Esophagus squamous epithelium (tissue), 4 donors: ENCODE results near the gene CHSY3.

ENCODE experiments used
- CTCF ChIP-seq, 6 experiments: fragments of 450-650 bp in 4 of 6; fragments of 200-600 bp in 2 of 6; sonication (generic) in 2 of 6; IDR thresholded peaks; one replicate each; pipeline ENCODE4 v1.5.1; 2016 to 2019; ENCODE audit warnings: antibody characterized with exemption in 6 of 6, mild to moderate bottlenecking in 4 of 6, moderate library complexity in 4 of 6
- POLR2A ChIP-seq, 4 donors: fragments of 450-650 bp; IDR thresholded peaks; one replicate each; pipeline ENCODE4 v1.6.1; 2017; ENCODE audit warnings: antibody characterized with exemption in 4 of 4, mild to moderate bottlenecking in 4 of 4, moderate library complexity in 3 of 4

- no peak for TF ChIP-seq CTCF (IDR thresholded peaks at IDR 0.05)
- no peak for TF ChIP-seq POLR2A (IDR thresholded peaks at IDR 0.05)
Observed at GRCh38 chr5:129977810-129978209, 73.5 kb downstream of the CHSY3 start.
